ENCODE data around the gene NR3C1. TPM values are rescaled to one million over a fixed set of nuclear protein-coding genes. Genes with fewer than 3 reads are reported as not detected.

NR3C1 gene
- polyA plus RNA-seq, 12 donors: 56.3 to 80.1 (median 71.8) TPM; not detected in 1

DNA sequence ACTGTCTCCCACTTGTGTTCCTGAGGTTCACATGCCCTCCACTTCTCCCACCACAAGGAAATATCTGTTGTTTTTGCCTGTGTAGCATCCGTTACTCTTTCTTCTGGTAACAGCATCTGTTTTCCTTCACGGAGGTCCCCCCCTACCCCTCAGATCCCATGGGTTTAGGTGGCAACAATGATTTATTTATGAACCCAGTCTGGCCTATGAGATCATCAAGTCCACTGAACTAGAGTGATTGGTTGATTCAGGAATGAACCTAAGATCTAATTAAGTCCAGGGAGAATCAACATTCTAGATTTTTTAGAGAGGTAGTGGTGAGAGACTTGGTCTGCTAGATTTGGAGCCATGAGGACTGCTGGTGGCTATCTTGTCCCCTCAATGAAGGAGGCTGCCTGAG, 166.8 kb downstream of the NR3C1 start:
- no peak for DNase-seq

DNA sequence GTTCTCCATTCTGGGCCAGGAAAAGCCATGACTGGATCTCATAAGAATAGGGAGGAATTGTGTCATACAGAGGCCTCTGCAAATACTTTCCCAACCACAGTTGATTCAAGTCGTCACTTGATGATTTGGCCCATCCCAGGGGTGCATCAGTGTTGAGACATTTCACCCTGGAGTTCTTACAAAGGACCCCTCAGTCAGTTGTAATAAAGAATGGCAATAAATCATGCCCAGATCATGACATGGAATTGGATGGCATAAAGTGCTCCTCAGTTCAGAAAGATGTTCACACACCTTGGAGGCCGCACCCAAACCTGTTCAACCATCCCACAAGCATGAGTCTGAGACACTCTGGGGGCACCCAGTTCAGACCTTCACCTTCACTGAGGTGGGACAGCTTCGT, 168.1 kb downstream of the NR3C1 start:
- DNase-seq: no peak

DNA sequence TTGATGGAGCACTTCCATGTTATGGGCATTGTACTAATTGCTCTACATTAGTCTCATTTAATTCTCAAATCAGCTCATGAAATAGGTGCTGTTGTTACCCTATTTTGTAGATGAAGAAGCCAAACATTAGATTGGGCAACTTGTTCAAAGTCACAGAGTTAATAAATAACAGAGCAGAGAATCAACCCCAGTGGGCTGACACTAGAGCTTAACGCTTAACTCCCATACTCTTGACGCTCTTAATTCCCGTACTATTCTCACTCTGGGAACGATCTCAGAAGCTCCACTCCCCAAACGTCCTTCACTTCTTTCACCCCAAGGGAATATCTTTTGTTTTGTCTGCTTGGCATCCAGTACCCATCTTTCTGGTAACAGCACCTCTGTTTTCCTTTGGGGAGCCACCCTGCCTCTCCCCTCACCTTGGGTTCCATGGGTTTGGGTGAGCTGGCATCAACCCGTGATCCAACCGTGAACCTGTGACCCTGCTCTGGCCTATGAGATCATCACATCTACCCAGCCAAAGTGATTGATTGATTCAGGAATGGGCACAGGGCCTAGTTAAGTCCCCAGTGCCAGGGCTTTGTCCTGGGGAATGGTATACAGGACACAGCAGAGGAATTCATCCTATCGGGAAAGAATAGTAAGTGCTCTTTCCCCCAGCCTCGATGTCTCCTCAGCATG, 169.2 kb downstream of the NR3C1 start:
- no peak for DNase-seq

GRCh38 chr5:143233031-143233430, 170.5 kb downstream of the NR3C1 start:
- DNase-seq: no peak

DNA sequence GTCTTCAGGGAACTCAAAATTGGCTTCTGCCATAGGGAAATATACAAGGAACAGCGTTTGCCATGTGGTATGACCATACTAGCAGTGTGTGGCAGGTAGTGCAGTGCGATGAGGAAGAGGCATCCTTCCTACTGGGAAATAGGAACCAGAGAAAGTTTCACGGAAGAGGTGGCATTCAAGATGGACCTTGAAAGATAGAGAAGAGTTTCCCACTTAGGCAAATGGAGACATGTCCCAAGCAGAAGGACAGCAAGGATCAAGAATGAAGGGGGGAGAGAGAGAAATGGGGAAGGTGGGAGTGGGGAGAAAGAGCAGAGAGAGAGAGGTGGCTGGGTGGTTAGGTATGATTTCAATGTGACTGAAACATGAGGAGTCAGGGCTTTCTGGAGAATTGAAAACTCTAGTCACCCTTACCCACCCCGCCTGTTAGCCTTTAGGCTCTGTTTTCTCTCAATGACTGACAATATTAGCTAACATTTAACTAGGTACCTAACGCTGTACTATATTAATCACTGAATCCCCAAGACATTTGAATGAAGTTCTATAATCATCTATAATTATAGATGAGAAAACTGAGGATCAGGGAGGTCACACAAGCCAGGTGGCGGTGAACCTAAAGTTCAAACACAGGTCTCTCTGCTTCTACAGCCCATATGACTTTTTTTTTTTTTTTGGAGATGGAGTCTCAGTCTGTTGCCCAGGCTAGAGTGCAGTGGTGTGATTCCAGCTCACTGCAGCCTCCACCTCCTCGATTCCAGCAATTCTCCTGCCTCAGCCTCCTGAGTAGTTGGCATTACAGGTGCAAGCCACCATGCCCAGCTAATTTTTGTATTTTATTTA, 171.3 kb downstream of the NR3C1 start:
- DNase-seq: no peak

DNA sequence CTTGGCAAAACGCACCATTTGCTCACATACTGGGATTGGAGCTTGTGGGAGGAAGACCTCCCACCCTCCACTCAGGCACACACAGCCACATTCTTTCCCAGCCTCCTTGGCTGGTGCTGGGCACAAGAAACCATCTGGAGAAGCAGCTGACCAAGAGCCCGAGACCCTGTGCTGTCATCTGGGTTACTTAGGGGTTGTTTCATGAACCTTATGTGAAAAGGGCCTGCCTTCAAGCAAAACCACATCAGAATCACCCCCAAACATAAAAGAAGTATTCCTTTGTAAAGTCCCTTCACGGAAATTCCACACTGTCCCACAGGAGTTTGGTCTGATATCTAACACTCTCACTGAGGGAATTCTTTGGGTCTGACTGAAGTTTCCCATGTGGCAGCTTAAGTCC, 172.1 kb downstream of the NR3C1 start:
- DNase-seq: no peak

GRCh38 chr5:143230676-143230996, 172.8 kb downstream of the NR3C1 start:
- no peak for DNase-seq

- DNase-seq: no peak
These were observed 173.4 kb downstream of the NR3C1 start for GRCh38 chr5:143229896-143230675.

DNA sequence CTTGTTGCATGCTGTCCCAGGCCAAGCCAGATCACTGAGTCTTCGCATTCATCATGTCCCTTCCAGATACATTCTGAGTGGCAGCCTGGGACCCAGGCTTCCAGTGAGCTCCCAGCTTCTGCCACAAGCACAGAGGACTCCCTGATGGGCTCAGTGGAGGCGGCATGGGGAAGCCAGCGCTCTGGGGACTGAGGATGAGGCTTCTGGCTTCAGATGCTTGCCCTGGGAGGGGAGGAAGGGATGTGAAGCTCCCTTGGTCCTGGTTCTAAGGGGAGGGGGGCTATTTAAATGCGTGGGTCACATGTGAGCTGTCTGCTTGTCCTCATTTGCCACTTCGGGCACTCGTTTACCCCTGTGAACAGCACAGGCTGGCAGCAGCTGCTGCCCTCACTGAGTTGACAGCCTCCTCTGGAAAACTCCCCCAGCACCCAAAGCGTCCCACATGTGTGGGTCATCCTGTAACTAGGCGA, 174.0 kb downstream of the NR3C1 start:
- no peak for DNase-seq

- no peak for DNase-seq
These were observed 174.7 kb downstream of the NR3C1 start for GRCh38 chr5:143228597-143229293.
